ENCODE measurements around the gene CPPED1.

DNA sequence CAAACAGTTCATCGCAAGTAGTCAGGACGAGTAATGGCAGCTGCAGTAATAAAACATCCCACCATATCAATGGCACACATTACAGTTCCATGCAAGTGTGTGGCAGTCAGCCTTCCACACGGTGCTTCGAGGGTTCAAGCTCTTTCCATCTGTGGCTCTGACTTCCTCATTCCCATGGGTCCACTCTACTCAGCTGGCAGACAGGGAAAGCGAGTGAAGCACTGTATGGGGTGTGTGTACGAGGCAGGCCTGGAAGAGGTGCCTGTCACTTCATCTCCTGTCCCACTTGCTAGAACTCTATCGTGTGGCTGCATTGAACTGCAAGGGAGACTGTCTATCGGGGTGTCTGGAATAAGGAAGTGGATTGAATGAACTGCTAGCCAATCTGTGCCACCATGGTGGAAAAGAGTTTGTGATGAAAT lies 160.6 kb downstream of the CPPED1 start:
- TF ChIP-seq, protein P1, sequence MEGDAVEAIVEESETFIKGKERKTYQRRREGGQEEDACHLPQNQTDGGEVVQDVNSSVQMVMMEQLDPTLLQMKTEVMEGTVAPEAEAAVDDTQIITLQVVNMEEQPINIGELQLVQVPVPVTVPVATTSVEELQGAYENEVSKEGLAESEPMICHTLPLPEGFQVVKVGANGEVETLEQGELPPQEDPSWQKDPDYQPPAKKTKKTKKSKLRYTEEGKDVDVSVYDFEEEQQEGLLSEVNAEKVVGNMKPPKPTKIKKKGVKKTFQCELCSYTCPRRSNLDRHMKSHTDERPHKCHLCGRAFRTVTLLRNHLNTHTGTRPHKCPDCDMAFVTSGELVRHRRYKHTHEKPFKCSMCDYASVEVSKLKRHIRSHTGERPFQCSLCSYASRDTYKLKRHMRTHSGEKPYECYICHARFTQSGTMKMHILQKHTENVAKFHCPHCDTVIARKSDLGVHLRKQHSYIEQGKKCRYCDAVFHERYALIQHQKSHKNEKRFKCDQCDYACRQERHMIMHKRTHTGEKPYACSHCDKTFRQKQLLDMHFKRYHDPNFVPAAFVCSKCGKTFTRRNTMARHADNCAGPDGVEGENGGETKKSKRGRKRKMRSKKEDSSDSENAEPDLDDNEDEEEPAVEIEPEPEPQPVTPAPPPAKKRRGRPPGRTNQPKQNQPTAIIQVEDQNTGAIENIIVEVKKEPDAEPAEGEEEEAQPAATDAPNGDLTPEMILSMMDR (IDR thresholded peaks at IDR 0.05; ENCODE audit: low read depth, low read length, missing input control): no peak
- TF ChIP-seq TAF1 (conservative IDR thresholded peaks at IDR 0.05): no peak
